AG04450 (cell line): Measurements from ENCODE around the gene GCLC. TPM values are rescaled to one million over a fixed set of nuclear protein-coding genes. Genes with fewer than 3 reads are reported as not detected.

ENCODE experiments used
- CTCF ChIA-PET: fragments of 300-600, 350-600 bp; formaldehyde crosslinking; extraction: SDS; loops from one replicate; lab custom pipeline; 2022; ENCODE audit warnings: antibody characterized with exemption, inconsistent platforms; lab: Charles Lee
- POLR2A ChIA-PET: fragments of 350-600 bp; formaldehyde crosslinking; extraction: SDS; loops from one replicate; lab custom pipeline; 2021; ENCODE audit warnings: antibody characterized with exemption, inconsistent platforms; lab: Yijun Ruan, JAX
- DNase-seq: peaks from one replicate; pipeline ENCODE4 v3.0.0-alpha.2; 2011; ENCODE audit warnings: low read depth, low spot score
- H3K27ac ChIP-seq: one replicate; pipeline ENCODE4 v1.5.1; 2012; ENCODE audit warnings: low read depth, low read length, control low read depth
- H3K27me3 ChIP-seq: one replicate; pipeline ENCODE4 v1.6.0; 2012; ENCODE audit warnings: low read length; ENCODE audit not compliant: control insufficient read depth, insufficient read depth
- H3K4me3 ChIP-seq: 2 replicates; pipeline ENCODE4 v1.5.1; 2011; ENCODE audit warnings: mild to moderate bottlenecking, low read depth, low read length, control low read depth
- H3K9me3 ChIP-seq: 2 replicates; pipeline ENCODE4 v1.5.1; 2012; ENCODE audit warnings: low read length; ENCODE audit not compliant: control insufficient read depth, insufficient read depth
- CTCF ChIP-seq: IDR thresholded peaks from 2 replicates; pipeline ENCODE4 v1.5.1; 2011; ENCODE audit warnings: low read depth, low read length, control low read depth, inconsistent platforms
- polyA plus RNA-seq: library from polyadenylated mRNA; depleted of rRNA; stranded (reverse); fragments of >200 nt; gene quantifications from 2 replicates; pipeline ENCODE4 v1.2.3, GENCODE V29; 2011

Gene GCLC
- polyA plus RNA-seq, 1 experiment = 89.3 TPM

DNA sequence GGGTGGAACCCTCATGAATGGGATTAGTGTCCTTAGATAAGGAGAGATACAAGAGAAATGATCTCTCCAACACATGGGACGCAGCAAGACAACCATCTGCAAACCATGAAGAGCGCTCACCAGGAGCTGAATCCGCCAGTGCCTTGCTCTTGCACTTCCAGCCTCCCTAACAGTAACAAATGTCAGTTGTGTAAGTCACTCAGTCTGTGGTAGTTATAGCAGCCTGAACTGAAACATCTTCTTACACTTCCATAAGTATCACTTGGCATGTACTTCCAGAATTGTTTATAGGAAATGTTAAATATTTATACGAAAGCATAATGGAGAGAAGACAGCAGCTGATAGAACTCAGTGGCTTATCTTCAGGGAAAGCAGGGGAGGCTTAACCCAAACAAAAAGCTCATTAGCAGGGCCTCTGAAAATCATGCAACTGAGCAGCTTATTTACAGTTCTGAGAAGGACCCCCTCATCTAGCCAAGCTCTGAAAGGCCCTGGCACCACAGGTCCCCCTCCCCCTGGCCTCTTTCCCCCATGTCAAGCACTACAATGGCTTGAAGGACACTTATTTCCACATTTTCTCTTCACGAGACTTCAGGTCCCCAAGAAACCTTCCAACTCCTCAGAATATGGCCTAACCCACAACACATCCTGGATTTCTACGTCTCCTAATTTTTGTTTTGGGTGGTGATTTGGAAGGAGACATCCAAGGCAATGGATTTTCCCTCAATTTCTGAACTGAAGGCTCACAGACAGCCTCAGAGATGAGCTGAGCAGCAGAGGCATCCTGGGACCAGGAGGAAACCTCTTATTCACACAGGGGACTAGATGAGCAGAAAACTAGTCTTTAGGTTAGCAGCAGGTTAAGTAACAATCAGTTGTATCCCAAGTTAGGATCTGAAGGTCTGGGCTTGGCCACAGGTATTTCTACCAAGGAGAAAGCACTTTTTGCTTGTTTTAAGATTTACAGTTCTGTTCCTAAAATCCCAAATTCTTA, 49.1 kb downstream of the GCLC start:
- CTCF ChIA-PET = interaction anchor here (1.1 to 6.9 kb wide), 7 partner anchors 10 to 229 kb away, joined by 3 to 541 read pairs (median 5); partner anchors contain the start of gene GCLC
- DNase-seq = peak; percentile 84
- H3K27me3 ChIP-seq = no peaks in the 10 kb centered on the region
- H3K4me3 ChIP-seq = no peak overlapping the region
- peak overlapping the region; percentile 73 for H3K27ac ChIP-seq
- TF ChIP-seq CTCF = no peak
- POLR2A ChIA-PET = interaction anchor here (0.6 to 3.1 kb wide), 13 partner anchors 17 to 299 kb away, joined by 3 to 22 read pairs (median 4); partner anchors contain the start of genes GCLC and LRRC1
- no peaks in the 10 kb centered on the region for H3K9me3 ChIP-seq

DNA sequence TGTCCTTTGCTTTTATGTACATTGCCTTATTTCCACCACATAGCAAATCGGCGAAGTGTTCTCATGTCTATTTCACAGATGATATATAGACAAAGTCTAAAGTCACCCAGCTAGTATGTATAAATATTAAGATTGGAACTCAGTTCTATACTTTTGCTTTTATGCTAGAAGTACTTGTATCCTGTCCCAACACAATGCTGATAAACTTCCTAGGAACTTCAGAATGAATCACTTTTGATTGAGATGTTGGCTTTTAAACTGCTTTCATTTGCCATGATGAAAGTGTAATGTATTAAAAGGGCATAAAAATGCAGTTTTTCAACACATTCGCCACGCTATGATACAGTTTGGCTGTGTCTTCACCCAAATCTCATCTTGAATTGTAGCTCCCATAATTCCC, 50.8 kb downstream of the GCLC start:
- Histone ChIP-seq H3K27ac (peak overlapping the region; percentile 23), H3K27me3 (no peaks in the 10 kb centered on the region), H3K9me3 (no peaks in the 10 kb centered on the region), H3K4me3 (no peak overlapping the region)
- POLR2A ChIA-PET = interaction anchor here (0.8 to 2.2 kb wide), 5 partner anchors 40 to 240 kb away, joined by 3 to 21 read pairs (median 5); partner anchors contain the start of gene GCLC
- TF ChIP-seq CTCF = no peak
- no peak for DNase-seq
- CTCF ChIA-PET = interaction anchor here (0.7 to 6.9 kb wide), 27 partner anchors 10 to 462 kb away, joined by 3 to 541 read pairs (median 8); partner anchors contain the start of gene GCLC

DNA sequence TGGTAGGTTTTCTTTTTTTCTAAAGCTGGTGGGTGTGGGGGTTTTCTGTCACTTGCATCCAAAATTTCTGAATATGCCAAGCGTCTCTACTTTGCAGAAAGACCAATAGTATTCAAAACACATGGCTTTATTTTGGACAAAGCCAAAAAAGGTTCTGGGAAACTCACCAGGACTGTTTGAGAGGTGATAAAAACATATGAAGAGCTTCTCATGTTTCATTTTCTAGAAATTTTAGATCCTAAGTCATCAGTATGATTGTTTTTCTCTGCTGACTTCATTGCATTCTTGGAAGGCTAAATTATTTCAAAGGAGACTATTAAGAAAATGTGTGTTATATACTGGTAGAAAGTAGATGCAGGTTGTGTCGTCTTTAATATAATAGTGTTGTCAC, 51.3 kb downstream of the GCLC start:
- CTCF ChIA-PET = interaction anchor here (0.7 to 6.9 kb wide), 46 partner anchors 10 to 462 kb away, joined by 3 to 541 read pairs (median 6); partner anchors contain the start of gene GCLC
- no peak for TF ChIP-seq CTCF
- Histone ChIP-seq H3K27me3 (no peaks in the 10 kb centered on the region), H3K9me3 (no peaks in the 10 kb centered on the region), H3K27ac (peak overlapping the region; percentile 58), H3K4me3 (no peak overlapping the region)
- peak; percentile 15 for DNase-seq
- POLR2A ChIA-PET = interaction anchor here (0.8 to 2.2 kb wide), 7 partner anchors 37 to 300 kb away, joined by 3 to 21 read pairs (median 3); partner anchors contain the start of gene GCLC

DNA sequence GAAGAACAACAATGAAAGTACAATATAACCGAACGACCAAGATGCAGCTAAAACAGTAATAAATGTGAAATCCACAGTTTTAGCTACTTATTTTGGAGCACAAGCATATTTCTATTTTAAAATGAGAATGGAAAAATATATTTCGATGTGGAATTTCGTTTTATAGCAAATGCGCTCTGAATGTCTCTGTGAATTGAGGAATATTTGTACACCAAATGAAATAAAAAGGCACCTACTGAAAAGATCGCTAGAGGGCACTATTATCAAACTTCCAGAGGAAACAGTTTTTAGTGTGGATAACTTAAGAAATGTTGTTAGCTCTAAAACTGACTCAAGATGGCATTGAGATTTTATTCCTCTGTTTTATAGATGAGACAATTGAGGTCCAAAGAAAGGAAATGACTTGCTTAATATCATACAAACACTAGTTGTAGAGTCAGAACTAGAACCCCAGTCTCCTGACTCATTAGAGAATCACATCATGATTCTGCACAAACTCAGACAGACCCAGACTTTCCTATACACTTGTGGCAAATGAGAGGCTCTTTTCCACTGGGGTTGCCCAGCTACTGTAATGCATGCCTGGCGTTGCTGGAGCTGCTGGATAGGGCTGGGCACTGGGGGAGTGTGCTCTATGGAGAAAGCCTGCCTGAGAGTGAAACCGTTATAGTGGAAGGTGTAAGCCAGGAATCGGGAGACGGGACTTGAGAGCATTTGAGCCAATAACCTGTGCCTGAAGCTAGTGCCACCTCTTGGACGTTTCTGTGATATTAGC, 51.9 kb downstream of the GCLC start:
- H3K4me3 ChIP-seq = peak overlapping the region; percentile 40
- TF ChIP-seq CTCF = peak; percentile 72
- no peaks in the 10 kb centered on the region for H3K9me3 ChIP-seq
- no peaks in the 10 kb centered on the region for H3K27me3 ChIP-seq
- DNase-seq = peak; percentile 36
- H3K27ac ChIP-seq = peak overlapping the region; percentile 58
- CTCF ChIA-PET = interaction anchor here (0.6 to 6.9 kb wide), 53 partner anchors 9 to 463 kb away, joined by 3 to 541 read pairs (median 5); partner anchors contain the start of gene GCLC
- POLR2A ChIA-PET = interaction anchor here (0.8 to 2.2 kb wide), 7 partner anchors 38 to 301 kb away, joined by 3 to 21 read pairs (median 3); partner anchors contain the start of gene GCLC
